HEK293T (cell line): ENCODE results near the gene FOXP4.

ENCODE experiments used
- BHLHE40 ChIP-seq: fragments of 450-650 bp; IDR thresholded peaks from 2 replicates; pipeline ENCODE4 v1.6.1; 2016; ENCODE audit warnings: mild to moderate bottlenecking, moderate library complexity, borderline replicate concordance
- LEF1 ChIP-seq: fragments of 450-650 bp; IDR thresholded peaks from 2 replicates; pipeline ENCODE4 v1.6.1; 2017; ENCODE audit warnings: mild to moderate bottlenecking, borderline replicate concordance

GRCh38 chr6:41563060-41563776 lies 17.0 kb downstream of the FOXP4 start:
- TF ChIP-seq BHLHE40 (no peak), LEF1 (no peak)
